ENCODE data around the gene SNTG2. TPM values are rescaled to one million over a fixed set of nuclear protein-coding genes. Genes with fewer than 3 reads are reported as not detected.

The SNTG2 gene
- total and polyA plus RNA-seq, 7 experiments from 2014 or later: 0.26 to 4.9 (median 3.1) TPM; not detected in 2

DNA sequence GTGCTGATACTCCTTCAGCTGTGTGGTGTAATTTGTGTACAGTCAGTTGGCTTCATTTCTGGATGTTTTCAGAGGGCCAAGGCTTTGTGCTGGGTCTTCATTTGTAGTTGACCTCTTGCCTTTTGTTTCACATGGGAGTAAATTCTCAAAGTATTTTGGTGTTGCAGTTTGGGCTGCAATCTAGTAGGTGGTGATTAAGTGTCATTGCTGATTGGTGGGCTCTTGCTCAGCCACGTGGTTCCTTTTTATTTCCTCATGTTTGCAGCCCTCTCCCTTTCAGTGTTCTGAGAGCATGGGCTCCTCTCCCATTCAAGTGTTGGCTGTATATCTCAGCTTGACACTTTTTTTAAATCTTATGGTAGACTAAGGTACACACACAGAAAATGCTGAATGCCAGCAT, 96.8 kb downstream of the SNTG2 start:
- POLR2A ChIA-PET: no interaction called here
- DNase-seq: peak in 6 of 9 donors; percentile 6 to 34 (median 20)
- no peaks in the 10 kb centered on the region for H3K27me3 ChIP-seq (ENCODE audit: control insufficient read depth in 2 of 2, insufficient read depth in 2 of 2, low read length in 2 of 2)
- no peak overlapping the region for H3K4me3 ChIP-seq (ENCODE audit: low read length)
- CTCF ChIA-PET: no interaction called here
- H3K27me3 Mint-ChIP-seq: peaks cover 0 to 10% (median 0%) of the 10 kb centered on the region in 5 donors
- no peak for ATAC-seq
- no peaks in the 10 kb centered on the region for H3K36me3 ChIP-seq (ENCODE audit: control insufficient read depth in 2 of 3, insufficient read depth in 3 of 3, low read length in 3 of 3)
- intact Hi-C loops (cut with micrococcal nuclease): no loop called here
- H3K27ac Mint-ChIP-seq: no peak overlapping the region
- no peak overlapping the region for H3K27ac ChIP-seq (ENCODE audit: low read depth, low read length)
- no peak overlapping the region for H3K4me3 Mint-ChIP-seq
- H3K4me1 Mint-ChIP-seq: peaks cover 0 to 7% (median 0%) of the 10 kb centered on the region in 7 donors
- peaks cover 0 to 20% (median 8%) of the 10 kb centered on the region in 11 donors for H3K9me3 Mint-ChIP-seq
- H3K36me3 Mint-ChIP-seq: peaks cover 0 to 4% (median 0%) of the 10 kb centered on the region in 5 donors
- H3K9me3 ChIP-seq (ENCODE audit: control insufficient read depth in 2 of 3, low read length in 3 of 3): no peaks in the 10 kb centered on the region
- H3K4me1 ChIP-seq (ENCODE audit: control insufficient read depth in 2 of 2, insufficient read depth in 2 of 2, low read length in 2 of 2): no peaks in the 10 kb centered on the region

DNA sequence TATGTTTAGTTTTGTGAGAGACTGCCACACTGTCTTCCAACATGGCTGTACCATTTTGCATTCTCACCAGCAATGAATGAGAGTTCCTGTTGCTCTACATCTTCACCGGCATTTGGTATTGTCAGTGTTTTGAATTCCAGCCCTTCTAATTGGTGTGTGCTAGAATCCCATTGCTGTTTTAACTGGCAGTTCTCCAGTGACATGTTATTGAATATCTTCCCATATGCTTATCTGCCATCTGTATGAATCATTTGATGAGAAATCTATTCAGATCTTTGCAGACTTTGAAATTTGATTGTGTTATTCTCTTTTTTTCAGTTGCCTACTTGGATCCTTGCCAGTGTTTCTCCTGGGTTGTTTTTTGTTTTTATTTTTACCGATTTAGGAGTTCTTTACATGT, 99.0 kb downstream of the SNTG2 start:
- no peak overlapping the region for H3K27ac ChIP-seq (ENCODE audit: low read depth, low read length)
- Mint-ChIP-seq H3K4me3 (no peak overlapping the region), H3K27me3 (peaks cover 0 to 8% (median 4%) of the 10 kb centered on the region in 5 donors), H3K4me1 (peaks cover 0 to 8% (median 0%) of the 10 kb centered on the region in 7 donors), H3K36me3 (no peaks in the 10 kb centered on the region), H3K27ac (no peak overlapping the region), H3K9me3 (peaks cover 0 to 15% (median 4%) of the 10 kb centered on the region in 11 donors)
- H3K27me3 ChIP-seq (ENCODE audit: control insufficient read depth in 2 of 2, insufficient read depth in 2 of 2, low read length in 2 of 2): no peaks in the 10 kb centered on the region
- DNase-seq: no peak
- ATAC-seq: no peak
- CTCF ChIA-PET: no interaction called here
- H3K4me1 ChIP-seq (ENCODE audit: control insufficient read depth in 2 of 2, insufficient read depth in 2 of 2, low read length in 2 of 2): no peaks in the 10 kb centered on the region
- no peaks in the 10 kb centered on the region for H3K36me3 ChIP-seq (ENCODE audit: control insufficient read depth in 2 of 3, insufficient read depth in 3 of 3, low read length in 3 of 3)
- POLR2A ChIA-PET: no interaction called here
- no peaks in the 10 kb centered on the region for H3K9me3 ChIP-seq (ENCODE audit: control insufficient read depth in 2 of 3, low read length in 3 of 3)
- intact Hi-C loops (cut with micrococcal nuclease): no loop called here
- no peak overlapping the region for H3K4me3 ChIP-seq (ENCODE audit: low read length)

DNA sequence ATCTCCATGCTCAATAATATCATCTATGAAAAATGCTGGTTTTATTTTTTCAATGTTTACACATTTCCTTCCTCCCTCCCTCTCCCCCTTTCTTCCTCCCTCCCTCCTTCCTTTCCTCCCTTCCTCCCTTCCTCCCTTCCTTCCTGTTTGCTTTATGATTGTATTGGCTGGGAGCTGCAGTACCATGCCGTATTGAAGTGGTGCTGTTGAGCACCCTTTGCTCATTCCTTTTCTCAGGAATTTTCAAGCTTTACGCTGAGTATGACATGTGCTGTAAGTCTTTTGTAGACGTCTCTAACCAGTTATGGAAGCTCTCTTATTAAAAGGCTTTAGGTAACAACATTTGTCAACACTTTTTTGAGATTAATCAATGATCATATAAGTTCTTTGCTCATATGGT, 100.4 kb downstream of the SNTG2 start:
- Mint-ChIP-seq H3K9me3 (peaks cover 0 to 9% (median 1%) of the 10 kb centered on the region in 11 donors), H3K4me1 (peaks cover 0 to 8% (median 0%) of the 10 kb centered on the region in 7 donors), H3K36me3 (no peaks in the 10 kb centered on the region), H3K27me3 (peaks cover 0 to 11% (median 7%) of the 10 kb centered on the region in 5 donors), H3K27ac (no peak overlapping the region), H3K4me3 (no peak overlapping the region)
- H3K4me3 ChIP-seq (ENCODE audit: low read length): no peak overlapping the region
- DNase-seq: no peak
- CTCF ChIA-PET: no interaction called here
- H3K27ac ChIP-seq (ENCODE audit: low read depth, low read length): no peak overlapping the region
- intact Hi-C loops (cut with micrococcal nuclease): no loop called here
- H3K36me3 ChIP-seq (ENCODE audit: control insufficient read depth in 2 of 3, insufficient read depth in 3 of 3, low read length in 3 of 3): no peaks in the 10 kb centered on the region
- H3K27me3 ChIP-seq (ENCODE audit: control insufficient read depth in 2 of 2, insufficient read depth in 2 of 2, low read length in 2 of 2): no peaks in the 10 kb centered on the region
- ATAC-seq: no peak
- no peaks in the 10 kb centered on the region for H3K9me3 ChIP-seq (ENCODE audit: control insufficient read depth in 2 of 3, low read length in 3 of 3)
- no peaks in the 10 kb centered on the region for H3K4me1 ChIP-seq (ENCODE audit: control insufficient read depth in 2 of 2, insufficient read depth in 2 of 2, low read length in 2 of 2)
- POLR2A ChIA-PET: no interaction called here

DNA sequence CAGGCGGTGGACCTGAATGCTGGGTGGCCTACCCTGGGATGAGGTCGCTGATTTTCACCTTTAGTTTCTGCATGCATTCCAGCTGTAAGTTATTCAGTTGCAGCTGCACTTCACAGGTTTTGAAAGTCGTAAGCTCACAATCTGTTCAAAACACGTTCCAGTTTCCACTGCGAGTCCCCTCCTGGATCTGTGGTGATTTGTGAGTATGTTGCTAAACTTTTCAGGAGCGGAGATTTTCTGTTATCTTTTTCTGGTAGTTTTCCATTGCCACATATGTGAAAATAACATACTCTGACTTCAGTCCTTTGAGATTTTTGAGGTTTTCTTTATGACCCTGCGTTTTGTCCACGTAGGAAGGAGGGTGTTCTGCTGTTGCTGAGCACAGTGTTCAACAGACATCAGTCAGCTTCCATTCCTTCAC, 102.1 kb downstream of the SNTG2 start:
- Mint-ChIP-seq H3K4me1 (peaks cover 0 to 8% (median 0%) of the 10 kb centered on the region in 7 donors), H3K27ac (no peak overlapping the region), H3K27me3 (peaks cover 0 to 11% (median 7%) of the 10 kb centered on the region in 5 donors), H3K4me3 (no peak overlapping the region), H3K36me3 (no peaks in the 10 kb centered on the region), H3K9me3 (peaks cover 0 to 9% (median 0%) of the 10 kb centered on the region in 11 donors)
- intact Hi-C loops (cut with micrococcal nuclease): no loop called here
- Histone ChIP-seq H3K36me3 (ENCODE audit: control insufficient read depth in 2 of 3, insufficient read depth in 3 of 3, low read length in 3 of 3) (no peaks in the 10 kb centered on the region), H3K4me1 (ENCODE audit: control insufficient read depth in 2 of 2, insufficient read depth in 2 of 2, low read length in 2 of 2) (no peaks in the 10 kb centered on the region), H3K4me3 (ENCODE audit: low read length) (no peak overlapping the region), H3K27ac (ENCODE audit: low read depth, low read length) (no peak overlapping the region), H3K9me3 (ENCODE audit: control insufficient read depth in 2 of 3, low read length in 3 of 3) (no peaks in the 10 kb centered on the region), H3K27me3 (ENCODE audit: control insufficient read depth in 2 of 2, insufficient read depth in 2 of 2, low read length in 2 of 2) (no peaks in the 10 kb centered on the region)
- ATAC-seq (no peak), DNase-seq (no peak)
- ChIA-PET POLR2A (no interaction called here), CTCF (no interaction called here)

DNA sequence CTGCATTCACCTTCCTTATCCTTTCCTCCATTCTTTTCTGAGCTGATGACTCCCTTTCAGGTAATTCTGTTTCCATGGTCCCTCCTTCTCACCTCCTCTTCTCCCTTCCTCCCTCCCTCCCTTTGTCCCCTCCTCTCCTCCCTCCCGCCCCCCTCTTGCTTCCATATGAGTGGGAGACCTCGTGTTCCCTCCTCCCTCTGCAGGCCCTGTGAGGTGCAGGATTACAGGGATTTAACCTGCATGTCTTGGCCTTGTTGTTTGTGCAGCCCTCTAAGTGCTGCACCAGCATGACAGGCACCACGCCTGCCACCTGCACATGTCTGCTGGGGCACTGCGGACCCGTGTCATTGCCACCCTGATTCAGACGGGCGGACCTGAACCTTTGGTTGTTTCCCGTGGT, 103.1 kb downstream of the SNTG2 start:
- Histone ChIP-seq H3K4me1 (ENCODE audit: control insufficient read depth in 2 of 2, insufficient read depth in 2 of 2, low read length in 2 of 2) (no peaks in the 10 kb centered on the region), H3K27me3 (ENCODE audit: control insufficient read depth in 2 of 2, insufficient read depth in 2 of 2, low read length in 2 of 2) (no peaks in the 10 kb centered on the region), H3K27ac (ENCODE audit: low read depth, low read length) (no peak overlapping the region), H3K4me3 (ENCODE audit: low read length) (no peak overlapping the region), H3K9me3 (ENCODE audit: control insufficient read depth in 2 of 3, low read length in 3 of 3) (no peaks in the 10 kb centered on the region), H3K36me3 (ENCODE audit: control insufficient read depth in 2 of 3, insufficient read depth in 3 of 3, low read length in 3 of 3) (no peaks in the 10 kb centered on the region)
- ChIA-PET CTCF (no interaction called here), POLR2A (no interaction called here)
- DNase-seq (no peak), ATAC-seq (no peak)
- H3K4me3 Mint-ChIP-seq: no peak overlapping the region
- H3K9me3 Mint-ChIP-seq: peaks cover 0 to 9% (median 0%) of the 10 kb centered on the region in 11 donors
- peaks cover 0 to 8% (median 0%) of the 10 kb centered on the region in 7 donors for H3K4me1 Mint-ChIP-seq
- H3K27me3 Mint-ChIP-seq: peaks cover 0 to 11% (median 7%) of the 10 kb centered on the region in 5 donors
- intact Hi-C loops (cut with micrococcal nuclease): no loop called here
- H3K36me3 Mint-ChIP-seq: no peaks in the 10 kb centered on the region
- no peak overlapping the region for H3K27ac Mint-ChIP-seq

DNA sequence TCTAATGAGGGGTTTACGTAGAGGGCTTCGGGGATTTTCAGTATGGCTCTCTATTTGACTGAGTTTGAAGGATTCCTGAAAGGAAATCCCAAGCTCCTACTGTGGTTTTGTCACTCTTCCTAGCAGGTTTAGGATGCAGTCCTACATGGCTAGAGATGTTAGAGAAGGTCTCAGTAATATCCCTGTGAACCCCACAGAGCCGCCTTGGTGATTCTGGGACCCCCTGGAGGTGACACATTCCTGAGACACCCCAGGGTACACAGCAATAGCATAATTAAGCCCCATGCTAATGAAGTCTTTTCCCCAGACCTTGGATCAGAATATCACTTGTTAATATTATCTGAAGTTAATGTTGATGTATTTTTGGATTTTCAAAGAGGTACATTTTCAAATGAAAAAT, 103.8 kb downstream of the SNTG2 start:
- ATAC-seq: no peak
- H3K4me3 Mint-ChIP-seq: no peak overlapping the region
- peaks cover 0 to 8% (median 0%) of the 10 kb centered on the region in 7 donors for H3K4me1 Mint-ChIP-seq
- no peaks in the 10 kb centered on the region for H3K36me3 Mint-ChIP-seq
- no peak for DNase-seq
- H3K9me3 Mint-ChIP-seq: peaks cover 0 to 9% (median 0%) of the 10 kb centered on the region in 11 donors
- H3K36me3 ChIP-seq (ENCODE audit: control insufficient read depth in 2 of 3, insufficient read depth in 3 of 3, low read length in 3 of 3): no peaks in the 10 kb centered on the region
- H3K27ac ChIP-seq (ENCODE audit: low read depth, low read length): no peak overlapping the region
- H3K27ac Mint-ChIP-seq: no peak overlapping the region
- peaks cover 0 to 7% (median 5%) of the 10 kb centered on the region in 5 donors for H3K27me3 Mint-ChIP-seq
- H3K27me3 ChIP-seq (ENCODE audit: control insufficient read depth in 2 of 2, insufficient read depth in 2 of 2, low read length in 2 of 2): no peaks in the 10 kb centered on the region
- intact Hi-C loops (cut with micrococcal nuclease): no loop called here
- H3K4me1 ChIP-seq (ENCODE audit: control insufficient read depth in 2 of 2, insufficient read depth in 2 of 2, low read length in 2 of 2): no peaks in the 10 kb centered on the region
- ChIA-PET POLR2A (no interaction called here), CTCF (no interaction called here)
- H3K9me3 ChIP-seq (ENCODE audit: control insufficient read depth in 2 of 3, low read length in 3 of 3): no peaks in the 10 kb centered on the region
- no peak overlapping the region for H3K4me3 ChIP-seq (ENCODE audit: low read length)

DNA sequence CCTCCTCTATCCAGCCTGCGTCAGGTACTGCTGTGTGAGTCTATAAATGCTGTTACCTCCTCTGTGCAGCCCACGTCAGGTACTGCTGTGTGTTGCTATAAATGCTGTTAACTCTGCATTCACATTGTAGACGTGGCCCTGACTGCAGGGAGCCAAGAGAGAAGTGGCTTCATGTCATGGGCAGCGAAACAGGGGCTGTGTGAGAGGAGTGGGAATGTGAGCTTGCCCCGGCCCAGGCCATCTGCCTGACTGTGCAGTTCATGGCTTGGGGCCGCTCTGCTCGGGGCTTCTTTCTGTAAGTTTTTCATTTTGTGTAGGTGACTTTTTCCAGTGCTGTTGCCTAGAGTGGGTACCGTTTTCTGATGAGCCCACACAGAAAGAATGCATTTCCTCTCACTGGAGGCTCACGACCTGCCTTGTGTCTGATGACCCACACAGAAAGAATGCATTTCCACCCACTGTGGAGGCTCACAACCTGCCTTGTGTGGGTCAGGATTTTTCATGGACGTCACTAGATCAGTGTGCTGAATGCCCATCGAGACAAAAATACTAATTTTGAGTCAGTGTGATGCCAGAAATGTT, 104.5 kb downstream of the SNTG2 start:
- H3K27me3 Mint-ChIP-seq: peaks cover 0 to 10% (median 4%) of the 10 kb centered on the region in 5 donors

More for the DNA sequence above, 104.5 kb downstream of the SNTG2 start:
- no peak overlapping the region for H3K27ac Mint-ChIP-seq
- ChIA-PET CTCF (no interaction called here), POLR2A (no interaction called here)
- Histone ChIP-seq H3K36me3 (ENCODE audit: control insufficient read depth in 2 of 3, insufficient read depth in 3 of 3, low read length in 3 of 3) (no peaks in the 10 kb centered on the region), H3K4me1 (ENCODE audit: control insufficient read depth in 2 of 2, insufficient read depth in 2 of 2, low read length in 2 of 2) (no peaks in the 10 kb centered on the region), H3K4me3 (ENCODE audit: low read length) (no peak overlapping the region), H3K27ac (ENCODE audit: low read depth, low read length) (no peak overlapping the region), H3K9me3 (ENCODE audit: control insufficient read depth in 2 of 3, low read length in 3 of 3) (no peaks in the 10 kb centered on the region), H3K27me3 (ENCODE audit: control insufficient read depth in 2 of 2, insufficient read depth in 2 of 2, low read length in 2 of 2) (no peaks in the 10 kb centered on the region)
- H3K4me1 Mint-ChIP-seq: peaks cover 0 to 8% (median 0%) of the 10 kb centered on the region in 7 donors
- intact Hi-C loops (cut with micrococcal nuclease): no loop called here
- ATAC-seq: no peak
- H3K4me3 Mint-ChIP-seq: no peak overlapping the region
- H3K9me3 Mint-ChIP-seq: peaks cover 0 to 4% (median 0%) of the 10 kb centered on the region in 11 donors
- no peaks in the 10 kb centered on the region for H3K36me3 Mint-ChIP-seq
- no peak for DNase-seq

Data from naive thymus-derived CD4-positive, alpha-beta T cell (primary cell).